K562 (cell line): Measurements from ENCODE around the gene AGPAT1. TPM values are rescaled to one million over a fixed set of nuclear protein-coding genes. Genes with fewer than 3 reads are reported as not detected.

Experiments used
- ATF4 ChIP-seq: fragments of 450-650 bp; formaldehyde crosslinking; IDR thresholded peaks from 2 replicates; pipeline ENCODE4 v1.4.0; 2022; ENCODE audit warnings: mild to moderate bottlenecking, moderate library complexity
- BRD9 ChIP-seq: fragments of 450-650 bp; IDR thresholded peaks from 2 replicates; pipeline ENCODE4 v1.6.1; 2018; ENCODE audit warnings: low read depth; ENCODE audit not compliant: partially characterized antibody
- CREB3L1 ChIP-seq: fragments of 450-650 bp; IDR thresholded peaks from 2 replicates; pipeline ENCODE4 v1.6.1; 2014; ENCODE audit warnings: low read depth, mild to moderate bottlenecking, moderate library complexity, borderline replicate concordance
- CREM ChIP-seq: IDR thresholded peaks from 2 replicates; pipeline ENCODE4 v1.6.1; 2014; ENCODE audit warnings: antibody characterized with exemption, low read depth
- EGR1 ChIP-seq: fragments of 450-650 bp; conservative IDR thresholded peaks from 2 replicates; pipeline ENCODE4 v1.6.1; 2017; ENCODE audit warnings: mild to moderate bottlenecking
- GATAD2A ChIP-seq: fragments of 450-650 bp; IDR thresholded peaks from 2 replicates; pipeline ENCODE4 v1.6.1; 2017
- HCFC1 ChIP-seq: IDR thresholded peaks from 2 replicates; pipeline ENCODE4 v1.6.1; 2012; ENCODE audit warnings: low read depth, low read length, improper control_type of control experiment
- MED1 ChIP-seq: sonication (generic); formaldehyde crosslinking; IDR thresholded peaks from 2 replicates; pipeline ENCODE4 v1.8.1; 2023; ENCODE audit warnings: missing genetic modification reagents, borderline replicate concordance
- NFE2 ChIP-seq: IDR thresholded peaks from 2 replicates; pipeline ENCODE4 v1.6.1; 2014; ENCODE audit warnings: antibody characterized with exemption, low read depth
- NONO ChIP-seq, 2 experiments: fragments of 200-400 bp in 1 of 2; fragments of 450-650 bp in 1 of 2; formaldehyde crosslinking in 1 of 2; IDR thresholded peaks; 2 replicates each; pipeline ENCODE4 v1.6.1; 2017; ENCODE audit warnings: low read depth in 2 of 2, mild to moderate bottlenecking in 2 of 2, moderate library complexity in 2 of 2, low read length in 1 of 2
- POLR2AphosphoS5 ChIP-seq: IDR thresholded peaks from 2 replicates; pipeline ENCODE4 v1.6.1; 2011; ENCODE audit warnings: mild to moderate bottlenecking, low read depth, low read length, moderate library complexity; ENCODE audit not compliant: control insufficient read depth, insufficient read depth
- POLR2G ChIP-seq: fragments of 200-400 bp; formaldehyde crosslinking; IDR thresholded peaks from 2 replicates; pipeline ENCODE4 v1.6.1; 2017; ENCODE audit warnings: low read depth, mild to moderate bottlenecking, antibody characterized with exemption, low read length, moderate library complexity
- RAD51 ChIP-seq: fragments of 450-650 bp; IDR thresholded peaks from 2 replicates; pipeline ENCODE4 v1.7.1; 2016; ENCODE audit warnings: low read depth, mild to moderate bottlenecking, borderline replicate concordance
- RBBP5 ChIP-seq: fragments of 200-600 bp; sonication (generic); IDR thresholded peaks from 2 replicates; pipeline ENCODE4 v1.6.1; 2012; ENCODE audit warnings: borderline replicate concordance, mild to moderate bottlenecking, low read length, control low read depth, inconsistent platforms; ENCODE audit not compliant: insufficient read depth, poor library complexity, severe bottlenecking
- RNF2 ChIP-seq: sonication (generic); IDR thresholded peaks from 2 replicates; pipeline ENCODE4 v1.6.1; 2016
- ZC3H4 ChIP-seq: sonication (generic); formaldehyde crosslinking; IDR thresholded peaks from 2 replicates; pipeline ENCODE4 v1.9.0; 2021; ENCODE audit warnings: missing genetic modification reagents, borderline replicate concordance
- ZNF609 ChIP-seq: sonication (generic); formaldehyde crosslinking; IDR thresholded peaks from 2 replicates; pipeline ENCODE4 v1.8.1; 2023; ENCODE audit warnings: missing genetic modification reagents, mild to moderate bottlenecking, borderline replicate concordance
- ZNF740 ChIP-seq, 3 experiments: fragments of 200-800 bp in 1 of 3; sonication (Bioruptor generic) in 1 of 3; sonication (generic) in 1 of 3; formaldehyde crosslinking in 1 of 3; IDR thresholded peaks; 2 replicates each; pipeline versions ENCODE4 v1.6.1 to v1.8.0; 2016 to 2022; ENCODE audit warnings: mild to moderate bottlenecking in 2 of 3, missing compliant biosample characterization in 2 of 3, missing genetic modification characterization in 2 of 3, missing genetic modification reagents in 1 of 3
- ZNF780A ChIP-seq: fragments of 250-450 bp; sonication (Bioruptor Pico); IDR thresholded peaks from 2 replicates; pipeline ENCODE4 v1.5.0; 2021; ENCODE audit warnings: mild to moderate bottlenecking
- polyA plus RNA-seq, 8 experiments: library from polyadenylated mRNA; depleted of rRNA in 4 of 8; stranded (reverse) in 5 of 8; unstranded in 3 of 8; fragments of >200 nt; fragmentation: Nextera tagmentation in 2 of 8; fragmentation: Illumina TruSeq in 1 of 8; extraction: Ambion mirVana in 2 of 8; extraction: Trizol in 1 of 8; gene quantifications; 2 replicates each; pipeline versions ENCODE4 v1.2.1 to v1.2.3, GENCODE V29; 2011 to 2014; ENCODE audit warnings: inconsistent platforms in 1 of 8, missing spikeins in 1 of 8
- total RNA-seq, 7 experiments: library from RNA; depleted of rRNA in 6 of 7; stranded (reverse); fragments of >200 nt in 6 of 7; fragmentation: Illumina TruSeq in 2 of 7; extraction: Trizol in 2 of 7; gene quantifications; 2 replicates each; pipeline versions ENCODE4 v1.2.1 to v1.2.3, GENCODE V29; 2011 to 2021; ENCODE audit warnings: low replicate concordance in 1 of 7

The AGPAT1 gene
- total and polyA plus RNA-seq, 9 of the 15 experiments (the other 6 are each of a cell fraction or from before 2014, with no cell fraction given) = 37.9 to 176 (median 69.4) TPM

- TF ChIP-seq RNF2 (peak; percentile 71; the same call in 1 of the 2 replicates), BRD9 (peak; percentile 80), ZC3H4 (CRISPR knock-in tag) (no peak), ZNF740 (CRISPR knock-in tag; IDR thresholded peaks at IDR 0.05) (no peak), ZNF740 (tag; IDR thresholded peaks at IDR 0.05) (peak in 1 of 2 experiments; percentile 4; a peak in 1 of 4 replicates), EGR1 (peak; percentile 96), CREB3L1 (peak; percentile 32; the same call in 1 of the 2 replicates), MED1 (CRISPR knock-in tag) (no peak), POLR2AphosphoS5 (peak; percentile 99), ZNF609 (peak; percentile 91; the same call in 1 of the 2 replicates), CREM (peak; percentile 72), NONO (IDR thresholded peaks at IDR 0.05; ENCODE audit: low read depth in 2 of 2, low read length in 1 of 2) (peak in 1 of 2 experiments; percentile 79; a peak in 2 of 4 replicates), GATAD2A (peak; percentile 69; the same call in 1 of the 2 replicates), RAD51 (peak; percentile 40; the same call in 1 of the 2 replicates), NFE2 (0 out of 2 replicates have a peak, but pooled peaks have one; percentile 36), HCFC1 (no peak), RBBP5 (peak; percentile 48), POLR2G (no peak), ZNF780A (no peak), ATF4 (CRISPR knock-in tag) (peak; percentile 46; the same call in 1 of the 2 replicates)
Observed at GRCh38 chr6:32131439-32131948, 44.4 kb downstream of the AGPAT1 start (continued).
